Mesothelial cell of epicardium (in vitro differentiated cells): ENCODE data around the gene MAST1. TPM values are rescaled to one million over a fixed set of nuclear protein-coding genes. Genes with fewer than 3 reads are reported as not detected.

Experiments
- DNase-seq, 2 experiments: peaks; one replicate each; pipeline ENCODE4 v3.0.0; 2021; ENCODE audit warnings: low spot score in 2 of 2; ENCODE audit not compliant: unreplicated experiment in 2 of 2
- H3K27ac Mint-ChIP-seq: 2 replicates; pipeline ENCODE4 v1.8.0; 2021; ENCODE audit warnings: mixed read lengths
- H3K27me3 Mint-ChIP-seq: 2 replicates; pipeline ENCODE4 v1.8.0; 2021; ENCODE audit warnings: low read depth, mixed read lengths
- H3K36me3 Mint-ChIP-seq: 2 replicates; pipeline ENCODE4 v1.8.0; 2021; ENCODE audit warnings: mixed read lengths
- H3K4me1 Mint-ChIP-seq: 2 replicates; pipeline ENCODE4 v1.8.0; 2021; ENCODE audit warnings: mixed read lengths
- H3K4me3 Mint-ChIP-seq: 2 replicates; pipeline ENCODE4 v1.8.0; 2021; ENCODE audit warnings: mild to moderate bottlenecking, moderate library complexity, mixed read lengths
- H3K9me3 Mint-ChIP-seq: 2 replicates; pipeline ENCODE4 v1.8.0; 2021; ENCODE audit warnings: mixed read lengths
- CTCF ChIP-seq: fragments of 200-600 bp; sonication (generic); IDR thresholded peaks from one replicate; pipeline ENCODE4 v1.5.0; 2021; ENCODE audit warnings: antibody characterized with exemption; ENCODE audit not compliant: unreplicated experiment
- total RNA-seq: library from RNA; stranded (reverse); gene quantifications from 3 replicates; pipeline ENCODE4 v1.2.1, GENCODE V29; 2021

The MAST1 gene
- total RNA-seq, 1 donor from 2014 or later = 4.0 TPM

GRCh38 chr19:12858041-12858928 lies 20.0 kb downstream of the MAST1 start:
- DNase-seq = no peak
- no peak for TF ChIP-seq CTCF

GRCh38 chr19:12859546-12859945 lies 21.2 kb downstream of the MAST1 start:
- H3K27ac Mint-ChIP-seq = no peak overlapping the region
- no peak overlapping the region for H3K4me3 Mint-ChIP-seq
- no peaks in the 10 kb centered on the region for H3K4me1 Mint-ChIP-seq
- no peak for DNase-seq
- TF ChIP-seq CTCF = no peak
- H3K9me3 Mint-ChIP-seq = no peaks in the 10 kb centered on the region
- no peaks in the 10 kb centered on the region for H3K36me3 Mint-ChIP-seq
- peaks cover 7% of the 10 kb centered on the region for H3K27me3 Mint-ChIP-seq

More at GRCh38 chr19:12858041-12858928, 20.0 kb downstream of the MAST1 start:
- Mint-ChIP-seq H3K36me3 (no peaks in the 10 kb centered on the region), H3K27me3 (peaks cover 3% of the 10 kb centered on the region), H3K9me3 (no peaks in the 10 kb centered on the region), H3K4me1 (no peaks in the 10 kb centered on the region), H3K4me3 (no peak overlapping the region), H3K27ac (no peak overlapping the region)

- peaks cover 7% of the 10 kb centered on the region for H3K27me3 Mint-ChIP-seq
- H3K9me3 Mint-ChIP-seq = no peaks in the 10 kb centered on the region
- H3K4me1 Mint-ChIP-seq = peaks cover 7% of the 10 kb centered on the region
- no peak overlapping the region for H3K27ac Mint-ChIP-seq
- H3K4me3 Mint-ChIP-seq = no peak overlapping the region
- no peak for TF ChIP-seq CTCF
- H3K36me3 Mint-ChIP-seq = no peaks in the 10 kb centered on the region
- DNase-seq = no peak
Measured at GRCh38 chr19:12864143-12864542, 25.8 kb downstream of the MAST1 start.

GRCh38 chr19:12864721-12865715 lies 26.7 kb downstream of the MAST1 start:
- Mint-ChIP-seq H3K4me1 (peaks cover 7% of the 10 kb centered on the region), H3K27ac (no peak overlapping the region), H3K4me3 (no peak overlapping the region), H3K36me3 (no peaks in the 10 kb centered on the region), H3K27me3 (peaks cover 7% of the 10 kb centered on the region), H3K9me3 (no peaks in the 10 kb centered on the region)
- TF ChIP-seq CTCF = no peak
- no peak for DNase-seq

GRCh38 chr19:12865746-12866415 lies 27.6 kb downstream of the MAST1 start:
- Mint-ChIP-seq H3K9me3 (no peaks in the 10 kb centered on the region), H3K36me3 (no peaks in the 10 kb centered on the region), H3K27ac (no peak overlapping the region), H3K4me1 (peaks cover 7% of the 10 kb centered on the region), H3K4me3 (no peak overlapping the region), H3K27me3 (peaks cover 7% of the 10 kb centered on the region)
- no peak for TF ChIP-seq CTCF
- DNase-seq = no peak
